Measurements from ENCODE around the gene ZC3H7A. TPM values are rescaled to one million over a fixed set of nuclear protein-coding genes. Genes with fewer than 3 reads are reported as not detected.

The ZC3H7A gene
- total RNA-seq, 1 donor from 2014 or later = 66.5 TPM

GRCh38 chr16:11748404-11749254 is 48.4 kb downstream of the ZC3H7A start:
- no peak overlapping the region for H3K27ac Mint-ChIP-seq (ENCODE audit: unreplicated experiment)
- peaks cover 15% of the 10 kb centered on the region for H3K36me3 Mint-ChIP-seq (ENCODE audit: low read depth)
- H3K4me3 Mint-ChIP-seq = no peak overlapping the region
- H3K27me3 Mint-ChIP-seq (ENCODE audit: low read depth) = no peaks in the 10 kb centered on the region
- H3K9me3 Mint-ChIP-seq = no peaks in the 10 kb centered on the region
- peaks cover 7% of the 10 kb centered on the region for H3K4me1 Mint-ChIP-seq
- DNase-seq (ENCODE audit: low read depth, low spot score) = no peak
- TF ChIP-seq CTCF (conservative IDR thresholded peaks at IDR 0.05) = no peak

- Mint-ChIP-seq H3K4me3 (no peak overlapping the region), H3K27me3 (ENCODE audit: low read depth) (no peaks in the 10 kb centered on the region), H3K36me3 (ENCODE audit: low read depth) (peaks cover 15% of the 10 kb centered on the region), H3K4me1 (peaks cover 10% of the 10 kb centered on the region), H3K27ac (ENCODE audit: unreplicated experiment) (no peak overlapping the region), H3K9me3 (no peaks in the 10 kb centered on the region)
- no peak for TF ChIP-seq CTCF (conservative IDR thresholded peaks at IDR 0.05)
- DNase-seq (ENCODE audit: low read depth, low spot score) = no peak
These were observed 49.1 kb downstream of the ZC3H7A start for GRCh38 chr16:11747949-11748403.

GRCh38 chr16:11744075-11744470 is 53.0 kb downstream of the ZC3H7A start:
- Mint-ChIP-seq H3K4me1 (peaks cover 36% of the 10 kb centered on the region), H3K27ac (ENCODE audit: unreplicated experiment) (no peak overlapping the region), H3K27me3 (ENCODE audit: low read depth) (no peaks in the 10 kb centered on the region), H3K9me3 (no peaks in the 10 kb centered on the region), H3K36me3 (ENCODE audit: low read depth) (peaks cover 4% of the 10 kb centered on the region), H3K4me3 (peak overlapping the region; percentile 91)
- DNase-seq (ENCODE audit: low read depth, low spot score) = no peak
- TF ChIP-seq CTCF (conservative IDR thresholded peaks at IDR 0.05) = no peak

GRCh38 chr16:11743308-11744074 is 53.6 kb downstream of the ZC3H7A start:
- Mint-ChIP-seq H3K27ac (ENCODE audit: unreplicated experiment) (peak overlapping the region; percentile 54), H3K4me3 (peak overlapping the region; percentile 91), H3K4me1 (peaks cover 38% of the 10 kb centered on the region), H3K27me3 (ENCODE audit: low read depth) (no peaks in the 10 kb centered on the region), H3K36me3 (ENCODE audit: low read depth) (peaks cover 3% of the 10 kb centered on the region), H3K9me3 (no peaks in the 10 kb centered on the region)
- no peak for TF ChIP-seq CTCF (conservative IDR thresholded peaks at IDR 0.05)
- DNase-seq (ENCODE audit: low read depth, low spot score) = no peak

- TF ChIP-seq CTCF (conservative IDR thresholded peaks at IDR 0.05) = peak; percentile 7
- H3K27me3 Mint-ChIP-seq (ENCODE audit: low read depth) = no peaks in the 10 kb centered on the region
These were observed 54.3 kb downstream of the ZC3H7A start, which contains the start of gene TXNDC11 for GRCh38 chr16:11742536-11743307. TXNDC11 (minus strand) TSS chr16:11742857; CDS start chr16:11742730, 127 bp downstream.

More at GRCh38 chr16:11742536-11743307, 54.3 kb downstream of the ZC3H7A start, which contains the start of gene TXNDC11:
- peak within 1 kb of the TSS; percentile 92 for H3K27ac Mint-ChIP-seq (ENCODE audit: unreplicated experiment)
- peaks cover 41% of the 10 kb centered on the region for H3K4me1 Mint-ChIP-seq
- DNase-seq (ENCODE audit: low read depth, low spot score) = peak; percentile 99
- H3K9me3 Mint-ChIP-seq = no peaks in the 10 kb centered on the region
- H3K36me3 Mint-ChIP-seq (ENCODE audit: low read depth) = no peaks in the 10 kb centered on the region
- peak within 1 kb of the TSS; percentile 94 for H3K4me3 Mint-ChIP-seq

All from neural crest cell (in vitro differentiated cells).